GM12878 (cell line): ENCODE results near the gene SPTBN1. TPM values are rescaled to one million over a fixed set of nuclear protein-coding genes. Genes with fewer than 3 reads are reported as not detected.

Experiments used
- ATAC-seq: fragments of 200-7000 bp; cut with Tn5 transposase; 3 replicates; pipeline ENCODE4 v1.9.1; 2020; ENCODE audit warnings: mild to moderate bottlenecking, moderate library complexity
- BruUV-seq: library from RNA; stranded (reverse); fragments of 400-500 nt; replicated peaks from 2 replicates; lab custom pipeline; 2021; lab: Mats Ljungman, UMichigan
- CTCF ChIA-PET: fragments of 300-600 bp; sonication (Branson Sonifier 250); formaldehyde crosslinking; extraction: SDS; loops from one replicate; lab custom pipeline; 2021; ENCODE audit warnings: inconsistent platforms; lab: Yijun Ruan, JAX
- POLR2A ChIA-PET: fragments of 350-600 bp; formaldehyde crosslinking; extraction: SDS; loops from one replicate; lab custom pipeline; 2021; ENCODE audit warnings: inconsistent platforms; lab: Charles Lee
- RAD21 ChIA-PET: fragments of 300-600 bp; sonication (Branson Sonifier 250); formaldehyde crosslinking; loops from one replicate; lab custom pipeline; 2023; ENCODE audit warnings: antibody characterized with exemption; ENCODE audit not compliant: unreplicated experiment; lab: Charles Lee
- SMC1A ChIA-PET: fragments of 300-600 bp; sonication (Branson Sonifier 250); formaldehyde crosslinking; loops from one replicate; lab custom pipeline; 2023; ENCODE audit not compliant: unreplicated experiment, uncharacterized antibody; lab: Charles Lee
- DNase-seq: peaks from one replicate; pipeline ENCODE4 v3.0.0-alpha.2; 2011; ENCODE audit warnings: low read depth, low spot score
- FAIRE-seq: peaks from 3 replicates; lab custom pipeline; 2011; peaks lifted over from hg19 to GRCh38; lab: Jason Lieb, UNC
- H2AFZ ChIP-seq: 2 replicates; pipeline ENCODE4 v1.6.0; 2011; ENCODE audit warnings: low read depth, low read length, control low read depth; ENCODE audit not compliant: control insufficient read depth
- H3K27ac ChIP-seq: 2 replicates; pipeline ENCODE4 v1.5.1; 2011; ENCODE audit warnings: control low read depth; ENCODE audit not compliant: control insufficient read depth, insufficient read depth
- H3K27me3 ChIP-seq, 2 experiments: replicated peaks in 1 of 2; 2 replicates each; pipeline versions ENCODE4 v1.6.0 to v1.6.1; 2011; ENCODE audit warnings: low read length in 1 of 2; ENCODE audit not compliant: control insufficient read depth in 2 of 2, insufficient read depth in 2 of 2
- H3K36me3 ChIP-seq, 2 experiments: 2 replicates each; pipeline ENCODE4 v1.5.1; 2011; ENCODE audit warnings: low read length in 1 of 2; ENCODE audit not compliant: control insufficient read depth in 2 of 2, insufficient read depth in 2 of 2
- H3K4me1 ChIP-seq: 2 replicates; pipeline ENCODE4 v1.6.1; 2011; ENCODE audit warnings: mild to moderate bottlenecking, low read length, moderate library complexity, mixed read lengths; ENCODE audit not compliant: control insufficient read depth, insufficient read depth
- H3K4me2 ChIP-seq: 2 replicates; pipeline ENCODE4 v1.6.0; 2011; ENCODE audit warnings: control low read depth; ENCODE audit not compliant: control insufficient read depth, insufficient read depth
- H3K4me3 ChIP-seq: fragments of 200-600 bp; sonication (generic); 2 replicates; pipeline ENCODE4 v1.5.1; 2016
- H3K79me2 ChIP-seq: 2 replicates; pipeline ENCODE4 v1.6.0; 2011; ENCODE audit warnings: low read length; ENCODE audit not compliant: control insufficient read depth, insufficient read depth
- H3K9ac ChIP-seq: 2 replicates; pipeline ENCODE4 v1.8.0; 2011; ENCODE audit warnings: low read length, control low read depth, mixed read lengths; ENCODE audit not compliant: control insufficient read depth, insufficient read depth
- H3K9me3 ChIP-seq: replicated peaks from 3 replicates; pipeline ENCODE4 v1.5.1; 2011; ENCODE audit warnings: mild to moderate bottlenecking, low read length; ENCODE audit not compliant: control insufficient read depth, insufficient read depth
- H4K20me1 ChIP-seq: 2 replicates; pipeline ENCODE4 v1.6.0; 2011; ENCODE audit not compliant: control insufficient read depth, insufficient read depth
- BACH1 ChIP-seq: fragments of 450-650 bp; IDR thresholded peaks from 2 replicates; pipeline ENCODE4 v1.6.1; 2017; ENCODE audit warnings: mild to moderate bottlenecking, borderline replicate concordance
- CBX3 ChIP-seq: fragments of 200-600 bp; sonication (generic); IDR thresholded peaks from 2 replicates; pipeline ENCODE4 v1.6.1; 2016; ENCODE audit warnings: low read depth, borderline replicate concordance
- GABPA ChIP-seq: IDR thresholded peaks from 2 replicates; pipeline ENCODE4 v1.6.1; 2014; ENCODE audit warnings: antibody characterized with exemption, low read depth, mild to moderate bottlenecking, inconsistent platforms
- GATAD2B ChIP-seq: fragments of 450-650 bp; conservative IDR thresholded peaks from 2 replicates; pipeline ENCODE4 v1.6.1; 2017; ENCODE audit warnings: low read depth, mild to moderate bottlenecking, moderate library complexity
- HDAC2 ChIP-seq: fragments of 200-600 bp; sonication (generic); IDR thresholded peaks from 2 replicates; pipeline ENCODE4 v1.6.1; 2017
- IRF4 ChIP-seq: IDR thresholded peaks from 2 replicates; pipeline ENCODE4 v1.6.1; 2011; ENCODE audit warnings: low read depth, low read length
- JUNB ChIP-seq: IDR thresholded peaks from 2 replicates; pipeline ENCODE4 v1.6.1; 2016; ENCODE audit warnings: antibody characterized with exemption, mild to moderate bottlenecking
- NRF1 ChIP-seq: conservative IDR thresholded peaks from 2 replicates; pipeline ENCODE4 v1.6.1; 2011; ENCODE audit warnings: mild to moderate bottlenecking, low read depth, low read length, improper control_type of control experiment
- RUNX3 ChIP-seq: IDR thresholded peaks from 2 replicates; pipeline ENCODE4 v1.6.1; 2012; ENCODE audit warnings: low read length, inconsistent platforms
- SRF ChIP-seq, 2 experiments: IDR thresholded peaks; 2 replicates each; pipeline ENCODE4 v1.6.1; 2011; ENCODE audit warnings: low read depth in 2 of 2, low read length in 2 of 2, mild to moderate bottlenecking in 1 of 2, moderate library complexity in 1 of 2
- TCF12 ChIP-seq: IDR thresholded peaks from 2 replicates; pipeline ENCODE4 v1.6.1; 2011; ENCODE audit warnings: low read depth, mild to moderate bottlenecking, low read length
- YY1 ChIP-seq: IDR thresholded peaks from 2 replicates; pipeline ENCODE4 v1.6.1; 2011; ENCODE audit warnings: low read depth, mild to moderate bottlenecking, low read length
- ZNF384 ChIP-seq: IDR thresholded peaks from 2 replicates; pipeline ENCODE4 v1.6.1; 2012; ENCODE audit warnings: low read depth, mild to moderate bottlenecking, low read length, improper control_type of control experiment, borderline replicate concordance
- in situ Hi-C: fragments of 300-500 bp; cut with MboI; formaldehyde crosslinking; loops from 9 replicates; pipeline ENCODE4 v1.14.3; 2018; ENCODE audit warnings: mixed read lengths
- intact Hi-C: fragments of 100-400 bp; cut with micrococcal nuclease; formaldehyde crosslinking; loops from one replicate; pipeline ENCODE4 v1.14.2; 2022; ENCODE audit not compliant: unreplicated experiment
- polyA plus RNA-seq, 11 experiments: library from polyadenylated mRNA; depleted of rRNA in 4 of 11; unstranded in 6 of 11; stranded (reverse) in 5 of 11; fragments of >200 nt; fragmentation: Nextera tagmentation in 4 of 11; fragmentation: Illumina TruSeq in 1 of 11; extraction: Ambion mirVana in 4 of 11; extraction: Trizol in 1 of 11; gene quantifications; 1 replicate in 1 of 11; 2 replicates in 10 of 11; pipeline versions ENCODE4 v1.2.1 to v1.2.3, GENCODE V29; 2011 to 2016; ENCODE audit warnings: inconsistent platforms in 2 of 11, missing spikeins in 2 of 11, low read depth in 1 of 11
- total RNA-seq, 4 experiments: library from RNA; depleted of rRNA in 3 of 4; stranded (reverse); fragments of >200 nt in 3 of 4; fragmentation: Illumina TruSeq in 1 of 4; extraction: Trizol in 1 of 4; gene quantifications; 2 replicates each; pipeline versions ENCODE4 v1.2.1 to v1.2.3, GENCODE V29; 2013 to 2021
- TF ChIP-seq, protein P1 (sequence below): IDR thresholded peaks from 2 replicates; pipeline ENCODE4 v1.6.1; 2011; ENCODE audit warnings: borderline replicate concordance, low read depth, mild to moderate bottlenecking, moderate library complexity, low read length; ENCODE audit not compliant: insufficient read depth, poor library complexity, severe bottlenecking
- TF ChIP-seq, protein P2 (sequence below): IDR thresholded peaks from 2 replicates; pipeline ENCODE4 v1.6.1; 2012; ENCODE audit warnings: mild to moderate bottlenecking, low read depth, low read length
- TF ChIP-seq, protein P3 (sequence below): IDR thresholded peaks from 2 replicates; pipeline ENCODE4 v1.6.1; 2012; ENCODE audit warnings: low read length, inconsistent platforms

Gene SPTBN1
- total and polyA plus RNA-seq, 10 of the 15 experiments (the other 5 are each of a cell fraction or from before 2014, with no cell fraction given) = 20.6 to 154 (median 76.7) TPM

DNA sequence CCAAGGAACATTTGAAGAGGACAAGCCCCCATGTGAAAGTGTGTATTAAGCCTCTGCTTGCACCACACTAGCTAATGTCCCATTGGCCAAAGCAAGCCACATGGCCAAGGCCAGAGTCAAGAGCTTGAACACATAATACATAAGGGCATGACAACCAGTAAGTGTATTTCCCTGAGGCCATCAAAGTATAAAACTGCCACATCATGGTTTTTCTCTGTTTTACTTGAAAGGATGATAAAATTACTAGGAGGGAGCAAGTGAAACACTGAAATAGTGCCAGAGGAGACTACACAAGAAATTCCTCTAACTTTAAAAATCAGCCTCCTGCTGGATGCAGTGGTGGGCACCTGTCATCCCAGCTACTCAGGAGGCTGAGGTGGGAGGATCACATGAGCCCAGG lies 236.4 kb downstream of the SPTBN1 start:
- FAIRE-seq (no peak), DNase-seq (no peak), ATAC-seq (no peak)
- ChIA-PET RAD21 (interaction anchor here (0.6 to 2.4 kb wide), 5 partner anchors 12 to 34 kb away, joined by 3 to 15 read pairs (median 5); no protein-coding TSS in a partner anchor), CTCF (interaction anchor here (1.3 to 7.0 kb wide), 9 partner anchors 9 to 170 kb away, joined by 3 to 41 read pairs (median 4); no protein-coding TSS in a partner anchor), SMC1A (interaction anchor here (1.2 to 6.3 kb wide), 10 partner anchors 11 to 586 kb away, joined by 3 to 50 read pairs (median 6); no protein-coding TSS in a partner anchor), POLR2A (interaction anchor here (0.7 to 1.1 kb wide), 2 partner anchors 19 to 48 kb away, joined by 3 to 5 read pairs; no protein-coding TSS in a partner anchor)
- Histone ChIP-seq H3K27me3 (no peaks in the 10 kb centered on the region), H3K4me1 (no peaks in the 10 kb centered on the region; the same call in 1 of the 2 replicates), H2AFZ (no peak overlapping the region), H3K27ac (no peak overlapping the region), H3K79me2 (no peaks in the 10 kb centered on the region), H3K36me3 (no peaks in the 10 kb centered on the region), H3K4me3 (no peak overlapping the region), H3K4me2 (no peak overlapping the region), H3K9ac (no peak overlapping the region), H4K20me1 (no peaks in the 10 kb centered on the region; the same call in 1 of the 2 replicates), H3K9me3 (no peaks in the 10 kb centered on the region; the same call in 2 of the 3 replicates)
- BruUV-seq = no TSS peak
- in situ Hi-C loops (no loop called here), intact Hi-C loops (no loop called here)
- TF ChIP-seq JUNB = no peak
- no peak for TF ChIP-seq SRF (IDR thresholded peaks at IDR 0.05; ENCODE audit: low read depth in 2 of 2, low read length in 2 of 2)
- no peak for TF ChIP-seq GATAD2B
- no peak for TF ChIP-seq IRF4
- TF ChIP-seq, protein P1, sequence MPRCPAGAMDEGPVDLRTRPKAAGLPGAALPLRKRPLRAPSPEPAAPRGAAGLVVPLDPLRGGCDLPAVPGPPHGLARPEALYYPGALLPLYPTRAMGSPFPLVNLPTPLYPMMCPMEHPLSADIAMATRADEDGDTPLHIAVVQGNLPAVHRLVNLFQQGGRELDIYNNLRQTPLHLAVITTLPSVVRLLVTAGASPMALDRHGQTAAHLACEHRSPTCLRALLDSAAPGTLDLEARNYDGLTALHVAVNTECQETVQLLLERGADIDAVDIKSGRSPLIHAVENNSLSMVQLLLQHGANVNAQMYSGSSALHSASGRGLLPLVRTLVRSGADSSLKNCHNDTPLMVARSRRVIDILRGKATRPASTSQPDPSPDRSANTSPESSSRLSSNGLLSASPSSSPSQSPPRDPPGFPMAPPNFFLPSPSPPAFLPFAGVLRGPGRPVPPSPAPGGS = no peak
- TF ChIP-seq HDAC2 = no peak
- TF ChIP-seq BACH1 = no peak
- TF ChIP-seq TCF12 = no peak
- no peak for TF ChIP-seq NRF1
- TF ChIP-seq, protein P2, sequence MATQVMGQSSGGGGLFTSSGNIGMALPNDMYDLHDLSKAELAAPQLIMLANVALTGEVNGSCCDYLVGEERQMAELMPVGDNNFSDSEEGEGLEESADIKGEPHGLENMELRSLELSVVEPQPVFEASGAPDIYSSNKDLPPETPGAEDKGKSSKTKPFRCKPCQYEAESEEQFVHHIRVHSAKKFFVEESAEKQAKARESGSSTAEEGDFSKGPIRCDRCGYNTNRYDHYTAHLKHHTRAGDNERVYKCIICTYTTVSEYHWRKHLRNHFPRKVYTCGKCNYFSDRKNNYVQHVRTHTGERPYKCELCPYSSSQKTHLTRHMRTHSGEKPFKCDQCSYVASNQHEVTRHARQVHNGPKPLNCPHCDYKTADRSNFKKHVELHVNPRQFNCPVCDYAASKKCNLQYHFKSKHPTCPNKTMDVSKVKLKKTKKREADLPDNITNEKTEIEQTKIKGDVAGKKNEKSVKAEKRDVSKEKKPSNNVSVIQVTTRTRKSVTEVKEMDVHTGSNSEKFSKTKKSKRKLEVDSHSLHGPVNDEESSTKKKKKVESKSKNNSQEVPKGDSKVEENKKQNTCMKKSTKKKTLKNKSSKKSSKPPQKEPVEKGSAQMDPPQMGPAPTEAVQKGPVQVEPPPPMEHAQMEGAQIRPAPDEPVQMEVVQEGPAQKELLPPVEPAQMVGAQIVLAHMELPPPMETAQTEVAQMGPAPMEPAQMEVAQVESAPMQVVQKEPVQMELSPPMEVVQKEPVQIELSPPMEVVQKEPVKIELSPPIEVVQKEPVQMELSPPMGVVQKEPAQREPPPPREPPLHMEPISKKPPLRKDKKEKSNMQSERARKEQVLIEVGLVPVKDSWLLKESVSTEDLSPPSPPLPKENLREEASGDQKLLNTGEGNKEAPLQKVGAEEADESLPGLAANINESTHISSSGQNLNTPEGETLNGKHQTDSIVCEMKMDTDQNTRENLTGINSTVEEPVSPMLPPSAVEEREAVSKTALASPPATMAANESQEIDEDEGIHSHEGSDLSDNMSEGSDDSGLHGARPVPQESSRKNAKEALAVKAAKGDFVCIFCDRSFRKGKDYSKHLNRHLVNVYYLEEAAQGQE = no peak
- TF ChIP-seq, protein P3, sequence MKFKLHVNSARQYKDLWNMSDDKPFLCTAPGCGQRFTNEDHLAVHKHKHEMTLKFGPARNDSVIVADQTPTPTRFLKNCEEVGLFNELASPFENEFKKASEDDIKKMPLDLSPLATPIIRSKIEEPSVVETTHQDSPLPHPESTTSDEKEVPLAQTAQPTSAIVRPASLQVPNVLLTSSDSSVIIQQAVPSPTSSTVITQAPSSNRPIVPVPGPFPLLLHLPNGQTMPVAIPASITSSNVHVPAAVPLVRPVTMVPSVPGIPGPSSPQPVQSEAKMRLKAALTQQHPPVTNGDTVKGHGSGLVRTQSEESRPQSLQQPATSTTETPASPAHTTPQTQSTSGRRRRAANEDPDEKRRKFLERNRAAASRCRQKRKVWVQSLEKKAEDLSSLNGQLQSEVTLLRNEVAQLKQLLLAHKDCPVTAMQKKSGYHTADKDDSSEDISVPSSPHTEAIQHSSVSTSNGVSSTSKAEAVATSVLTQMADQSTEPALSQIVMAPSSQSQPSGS = no peak
- no peak for TF ChIP-seq YY1
- TF ChIP-seq RUNX3 = no peak
- TF ChIP-seq GABPA = no peak
- TF ChIP-seq ZNF384 = no peak
- no peak for TF ChIP-seq CBX3
